ENCODE data around the gene DTYMK.
A peak's percentile ranks its signal among the peaks of the same experiment; 100 is the strongest.
"Not testable (repeated sequence)": the region's sequence is repeated elsewhere in the genome, so short reads cannot be mapped to it uniquely, and the experiment has no call there.

DTYMK gene, protein sequence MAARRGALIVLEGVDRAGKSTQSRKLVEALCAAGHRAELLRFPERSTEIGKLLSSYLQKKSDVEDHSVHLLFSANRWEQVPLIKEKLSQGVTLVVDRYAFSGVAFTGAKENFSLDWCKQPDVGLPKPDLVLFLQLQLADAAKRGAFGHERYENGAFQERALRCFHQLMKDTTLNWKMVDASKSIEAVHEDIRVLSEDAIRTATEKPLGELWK

GRCh38 chr2:241686650-241687425, at the start of gene DTYMK:
Gene DTYMK, minus strand, starts transcription at chr2:241686815. Its CDS starts 32 bp downstream, at chr2:241686783.
- Mint-ChIP-seq H3K4me1 (ENCODE audit: low read depth) (peaks cover 34% of the 10 kb centered on the region), H3K27me3 (no peaks in the 10 kb centered on the region), H3K4me3 (peak within 1 kb of the TSS; percentile 97), H3K36me3 (ENCODE audit: low read depth) (peaks cover 86% of the 10 kb centered on the region), H3K27ac (peak within 1 kb of the TSS; percentile 96), H3K9me3 (no peaks in the 10 kb centered on the region)
- DNase-seq = peak; percentile 96

GRCh38 chr2:241736111-241736510, 49.5 kb upstream of the DTYMK start:
- Mint-ChIP-seq H3K27ac (peak overlapping the region; percentile 50), H3K27me3 (no peaks in the 10 kb centered on the region), H3K9me3 (no peaks in the 10 kb centered on the region), H3K4me1 (ENCODE audit: low read depth) (peaks cover 63% of the 10 kb centered on the region), H3K4me3 (peak overlapping the region; percentile 84), H3K36me3 (ENCODE audit: low read depth) (peaks cover 27% of the 10 kb centered on the region)
- DNase-seq = no peak

GRCh38 chr2:241734467-241735208, 48.0 kb upstream of the DTYMK start, which contains the start of gene D2HGDH:
Gene D2HGDH, plus strand, starts transcription at chr2:241734630. Its CDS starts 595 bp downstream, at chr2:241735225.
- no peaks in the 10 kb centered on the region for H3K27me3 Mint-ChIP-seq
- H3K9me3 Mint-ChIP-seq = no peaks in the 10 kb centered on the region
- peak; percentile 96 for DNase-seq
- peak within 1 kb of the TSS; percentile 83 for H3K27ac Mint-ChIP-seq
- peaks cover 29% of the 10 kb centered on the region for H3K36me3 Mint-ChIP-seq (ENCODE audit: low read depth)
- H3K4me1 Mint-ChIP-seq (ENCODE audit: low read depth) = peaks cover 64% of the 10 kb centered on the region
- peak within 1 kb of the TSS; percentile 84 for H3K4me3 Mint-ChIP-seq

DNA sequence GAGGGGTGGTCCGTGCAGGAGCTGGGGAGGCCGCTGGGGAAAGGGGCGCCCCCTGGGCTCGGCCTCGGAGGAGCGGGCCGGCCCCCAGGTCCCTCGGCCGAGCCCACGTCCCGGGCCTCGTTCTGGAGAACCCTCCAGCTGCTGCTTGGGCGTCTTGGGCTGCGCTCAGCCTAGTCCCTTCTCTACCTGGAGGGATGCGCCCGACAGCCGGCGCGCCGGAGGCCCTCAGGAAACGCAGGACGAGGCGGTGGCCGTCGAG, 47.5 kb upstream of the DTYMK start:
- H3K27me3 Mint-ChIP-seq = no peaks in the 10 kb centered on the region
- peak overlapping the region; percentile 53 for H3K4me3 Mint-ChIP-seq
- peaks cover 28% of the 10 kb centered on the region for H3K36me3 Mint-ChIP-seq (ENCODE audit: low read depth)
- H3K4me1 Mint-ChIP-seq (ENCODE audit: low read depth) = peaks cover 61% of the 10 kb centered on the region
- H3K27ac Mint-ChIP-seq = no peak overlapping the region
- H3K9me3 Mint-ChIP-seq = no peaks in the 10 kb centered on the region
- DNase-seq = no peak

DNA sequence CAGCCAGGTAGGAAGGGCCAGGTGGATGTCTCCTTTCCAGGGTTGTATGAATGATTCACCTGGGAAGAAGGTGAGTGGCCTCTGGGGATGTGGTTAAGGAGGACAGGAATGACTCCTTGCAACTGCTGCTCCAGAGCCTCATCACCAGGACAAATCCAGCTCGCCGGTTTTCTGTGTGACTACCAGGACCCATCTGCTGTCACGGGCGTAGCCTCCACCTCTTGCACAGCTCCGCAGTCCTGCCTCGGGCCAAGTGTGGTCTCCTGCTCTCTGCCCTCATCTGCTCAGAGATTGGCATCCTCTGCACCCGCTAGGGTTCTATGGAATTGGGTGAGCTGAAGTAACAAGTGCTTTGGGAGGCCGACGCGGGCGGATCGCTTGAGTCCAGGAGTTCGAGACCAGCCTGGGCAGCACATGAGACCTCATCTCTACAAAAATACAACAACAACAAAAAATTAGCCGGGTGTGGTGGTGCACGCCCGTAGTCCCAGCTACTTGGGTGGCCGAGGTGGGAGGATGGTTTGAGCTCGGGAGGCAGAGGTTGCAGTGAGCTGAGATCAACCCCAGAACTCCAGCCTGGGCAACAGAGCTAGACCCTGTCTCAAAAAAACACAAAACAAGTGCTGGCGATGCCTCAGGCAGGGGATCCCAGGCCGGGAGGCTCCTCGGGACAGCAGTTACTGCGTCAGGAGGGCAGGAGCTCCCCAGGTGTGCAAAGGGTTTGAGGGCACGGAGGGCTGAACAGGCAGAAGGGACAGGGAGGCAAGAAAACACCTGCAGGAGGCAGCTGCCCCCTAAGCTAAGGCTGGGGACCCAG, 47.0 kb upstream of the DTYMK start:
- Mint-ChIP-seq H3K4me3 (peak overlapping the region; percentile 49), H3K27me3 (no peaks in the 10 kb centered on the region), H3K27ac (no peak overlapping the region), H3K36me3 (ENCODE audit: low read depth) (peaks cover 26% of the 10 kb centered on the region), H3K4me1 (ENCODE audit: low read depth) (peaks cover 57% of the 10 kb centered on the region), H3K9me3 (no peaks in the 10 kb centered on the region)
- no peak for DNase-seq

GRCh38 chr2:241732513-241733186, 46.0 kb upstream of the DTYMK start:
- DNase-seq = peak; percentile 76
- peaks cover 53% of the 10 kb centered on the region for H3K4me1 Mint-ChIP-seq (ENCODE audit: low read depth)
- peaks cover 26% of the 10 kb centered on the region for H3K36me3 Mint-ChIP-seq (ENCODE audit: low read depth)
- not testable (repeated sequence) for H3K27ac Mint-ChIP-seq, H3K9me3 Mint-ChIP-seq, H3K4me3 Mint-ChIP-seq, H3K27me3 Mint-ChIP-seq

GRCh38 chr2:241730671-241731293, 44.2 kb upstream of the DTYMK start:
- no peak for DNase-seq
- H3K36me3 Mint-ChIP-seq (ENCODE audit: low read depth) = peaks cover 28% of the 10 kb centered on the region
- H3K27me3 Mint-ChIP-seq = no peaks in the 10 kb centered on the region
- peaks cover 44% of the 10 kb centered on the region for H3K4me1 Mint-ChIP-seq (ENCODE audit: low read depth)
- H3K4me3 Mint-ChIP-seq = no peak overlapping the region
- H3K27ac Mint-ChIP-seq = peak overlapping the region; percentile 74
- no peaks in the 10 kb centered on the region for H3K9me3 Mint-ChIP-seq

DNA sequence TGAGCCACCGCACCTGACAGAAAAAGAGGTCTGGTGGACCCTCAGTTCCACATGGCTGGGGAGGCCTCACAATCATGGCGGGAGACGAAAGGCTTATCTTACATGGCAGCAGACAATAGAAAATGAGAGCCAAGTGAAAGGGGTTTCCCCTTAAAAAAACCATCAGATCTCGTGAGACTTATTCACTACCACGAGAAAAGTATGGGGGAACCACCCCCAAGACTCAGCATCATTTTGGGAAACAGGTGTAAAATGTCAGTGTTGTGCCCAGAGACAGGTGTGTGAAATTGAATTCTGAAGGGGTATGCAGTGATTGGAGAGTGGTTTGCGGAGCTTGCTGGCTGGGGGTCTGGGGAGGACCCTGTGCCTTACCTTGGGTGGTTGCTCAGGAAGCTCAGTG, 43.3 kb upstream of the DTYMK start:
- no peak for DNase-seq
- Mint-ChIP-seq H3K36me3 (ENCODE audit: low read depth) (peaks cover 29% of the 10 kb centered on the region), H3K4me1 (ENCODE audit: low read depth) (peaks cover 39% of the 10 kb centered on the region), H3K27me3 (no peaks in the 10 kb centered on the region), H3K9me3 (no peaks in the 10 kb centered on the region), H3K4me3 (peak overlapping the region; percentile 11), H3K27ac (peak overlapping the region; percentile 74)

DNA sequence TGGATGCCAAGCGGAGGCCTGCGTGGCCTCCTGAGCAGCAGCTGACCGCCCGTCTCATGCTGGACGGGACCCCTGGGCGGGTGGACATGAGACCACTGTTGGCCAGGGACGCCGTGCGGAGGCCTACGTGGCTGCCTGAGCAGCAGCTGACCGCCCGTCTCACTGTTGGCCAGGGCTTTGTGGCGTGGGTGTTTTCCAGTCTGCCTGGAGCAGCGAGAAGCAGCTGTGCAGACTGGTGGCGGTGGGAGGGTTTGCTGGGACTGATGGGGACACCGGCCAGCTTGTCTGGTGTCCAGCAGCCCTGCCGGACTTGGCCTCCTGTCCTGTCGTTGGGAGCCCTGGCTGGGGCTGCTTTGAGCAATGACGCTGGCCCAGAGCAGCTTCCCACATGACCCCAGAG, 42.0 kb upstream of the DTYMK start:
- no peak for DNase-seq
- Mint-ChIP-seq H3K4me1 (ENCODE audit: low read depth) (peaks cover 36% of the 10 kb centered on the region), H3K4me3 (no peak overlapping the region), H3K36me3 (ENCODE audit: low read depth) (peaks cover 42% of the 10 kb centered on the region), H3K27ac (no peak overlapping the region), H3K27me3 (no peaks in the 10 kb centered on the region), H3K9me3 (no peaks in the 10 kb centered on the region)

DNA sequence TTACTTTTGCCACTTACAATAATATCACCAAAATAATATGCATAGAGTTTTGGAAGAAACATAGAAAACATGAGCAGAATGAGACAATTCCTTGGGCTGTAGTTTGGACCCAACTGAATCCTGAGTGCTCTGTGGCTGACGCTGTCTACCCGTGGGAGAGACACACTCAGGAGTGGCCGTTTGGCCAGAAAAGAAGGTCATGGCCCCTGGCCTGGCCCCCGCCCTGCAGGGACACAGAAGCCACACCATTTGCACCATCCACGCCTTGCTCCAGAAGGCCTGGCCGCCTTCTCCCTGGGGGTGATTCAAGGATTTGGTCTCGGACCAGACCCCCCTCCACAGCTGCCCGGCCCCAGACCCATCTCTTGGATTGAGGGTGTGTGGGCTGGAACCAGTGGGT, 41.4 kb upstream of the DTYMK start:
- H3K9me3 Mint-ChIP-seq = no peaks in the 10 kb centered on the region
- H3K4me1 Mint-ChIP-seq (ENCODE audit: low read depth) = peaks cover 31% of the 10 kb centered on the region
- peaks cover 48% of the 10 kb centered on the region for H3K36me3 Mint-ChIP-seq (ENCODE audit: low read depth)
- no peaks in the 10 kb centered on the region for H3K27me3 Mint-ChIP-seq
- H3K4me3 Mint-ChIP-seq = no peak overlapping the region
- H3K27ac Mint-ChIP-seq = no peak overlapping the region
- no peak for DNase-seq

- peaks cover 2% of the 10 kb centered on the region for H3K9me3 Mint-ChIP-seq
- H3K36me3 Mint-ChIP-seq (ENCODE audit: low read depth) = peaks cover 63% of the 10 kb centered on the region
- H3K4me3 Mint-ChIP-seq = no peak overlapping the region
- H3K27me3 Mint-ChIP-seq = no peaks in the 10 kb centered on the region
- DNase-seq = no peak
- no peak overlapping the region for H3K27ac Mint-ChIP-seq
- peaks cover 22% of the 10 kb centered on the region for H3K4me1 Mint-ChIP-seq (ENCODE audit: low read depth)
These were observed 39.8 kb upstream of the DTYMK start for GRCh38 chr2:241726459-241726858.

DNA sequence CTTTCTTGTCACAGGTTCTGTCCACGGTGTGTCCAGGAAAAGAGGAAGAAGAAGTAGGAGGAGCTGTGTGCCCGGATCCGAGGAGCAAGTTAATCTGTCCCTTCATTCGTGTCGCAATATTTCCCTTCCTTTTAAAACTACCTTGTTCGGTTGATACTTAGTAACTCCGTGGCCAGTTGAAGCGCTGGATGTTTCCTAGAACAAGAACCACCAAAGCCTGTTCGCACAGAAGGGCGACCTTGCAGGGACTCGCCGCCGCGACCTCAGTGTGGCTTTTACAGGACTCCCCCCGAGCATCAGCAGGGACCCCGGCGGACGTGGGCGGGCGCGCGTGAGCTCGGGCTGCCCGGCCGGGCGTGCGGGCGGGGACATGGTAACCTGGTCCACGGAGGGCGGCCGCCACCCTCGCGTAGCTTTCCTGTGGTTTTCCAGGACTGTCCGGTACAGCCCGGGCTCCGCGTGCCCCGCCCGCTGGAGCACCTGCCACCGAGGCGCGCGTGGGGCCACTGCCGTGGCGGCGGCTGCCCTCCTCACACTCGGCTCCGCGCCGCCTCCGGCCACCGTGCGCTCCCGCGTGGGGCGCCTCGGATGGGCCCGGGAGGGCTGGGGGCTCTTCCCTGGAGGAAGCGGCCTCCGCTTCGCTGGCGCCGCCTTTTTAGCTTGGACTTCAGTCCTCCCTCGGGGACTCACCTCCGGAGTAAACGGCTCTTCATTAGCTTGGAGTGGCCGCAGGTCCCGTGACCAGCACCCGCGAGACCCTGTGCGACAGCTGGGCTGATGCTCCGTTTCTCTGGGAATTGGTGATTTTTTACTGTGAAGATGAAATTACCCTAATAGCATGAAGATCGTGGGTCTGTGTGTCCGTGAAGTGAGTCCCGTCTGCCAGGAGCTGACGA, 38.6 kb upstream of the DTYMK start:
- H3K9me3 Mint-ChIP-seq = peaks cover 2% of the 10 kb centered on the region
- H3K4me3 Mint-ChIP-seq = no peak overlapping the region
- peak overlapping the region; percentile 20 for H3K27ac Mint-ChIP-seq
- peaks cover 9% of the 10 kb centered on the region for H3K4me1 Mint-ChIP-seq (ENCODE audit: low read depth)
- H3K36me3 Mint-ChIP-seq (ENCODE audit: low read depth) = peaks cover 70% of the 10 kb centered on the region
- no peaks in the 10 kb centered on the region for H3K27me3 Mint-ChIP-seq
- no peak for DNase-seq
